ENCODE results near the gene MICU1.

The MICU1 gene

DNA sequence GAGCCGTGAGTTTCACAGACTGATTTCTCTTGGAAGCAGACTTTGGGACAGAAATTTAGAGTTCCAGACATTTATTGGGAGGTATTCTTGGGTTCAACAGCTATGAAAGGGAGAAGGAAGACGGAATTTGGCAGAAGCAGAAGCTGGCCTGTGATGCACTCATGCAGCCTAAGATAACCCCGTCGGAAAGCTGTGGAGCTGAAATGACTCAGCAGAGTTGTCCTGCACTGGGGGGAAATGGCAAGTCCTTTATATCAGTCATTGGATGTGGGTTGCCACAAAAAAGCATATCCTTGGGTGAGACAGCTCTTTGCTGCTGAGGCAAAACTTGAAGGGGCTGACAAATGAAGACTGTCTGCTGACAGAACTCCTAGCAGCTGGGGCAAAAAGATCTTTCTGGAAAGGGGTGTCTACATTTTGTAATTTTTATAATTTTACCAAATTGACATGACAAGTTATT is 11.5 kb upstream of the MICU1 start:
- DNase-seq (ENCODE audit: insufficient read length, low spot score) (peak; percentile 21), FAIRE-seq (no peak)

DNA sequence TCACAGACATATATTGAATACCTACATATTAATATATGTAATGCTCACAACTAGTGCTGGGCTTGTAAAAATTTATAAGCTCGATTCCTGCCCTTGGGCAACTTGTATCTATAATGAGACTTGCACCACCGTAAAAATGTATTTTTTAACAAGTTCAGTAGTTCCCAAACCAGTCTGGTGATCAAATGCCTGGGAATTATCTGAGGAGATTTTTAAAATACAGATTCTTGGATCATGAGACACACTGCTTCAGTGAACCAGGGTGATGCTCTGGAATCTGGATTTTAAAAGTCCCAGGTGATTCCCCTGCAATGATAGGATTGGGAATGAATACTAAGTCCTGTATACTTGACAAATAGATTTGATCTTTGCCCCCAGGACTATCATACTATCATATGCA is 4.3 kb upstream of the MICU1 start:
- FAIRE-seq, result no peak

DNA sequence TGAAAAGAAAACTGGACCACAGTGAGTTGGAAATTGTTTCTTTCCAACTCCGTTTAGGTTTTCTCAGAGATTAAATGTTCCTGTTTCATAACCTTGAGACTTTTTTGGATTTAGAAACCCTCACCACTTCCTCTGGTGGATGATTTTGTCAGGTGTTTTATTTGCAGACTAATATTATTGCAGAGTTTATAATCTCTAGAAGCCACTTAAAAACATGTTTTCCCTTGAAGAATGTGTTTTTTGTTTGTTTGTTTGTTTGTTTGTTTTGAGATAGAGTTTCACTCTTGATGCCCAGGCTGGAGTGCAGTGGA is 520 bp upstream of the MICU1 start:
- DNase-seq (ENCODE audit: insufficient read length, low spot score) (no peak), FAIRE-seq (no peak)

More for the DNA sequence above, 4.3 kb upstream of the MICU1 start:
- DNase-seq (ENCODE audit: insufficient read length, low spot score), result no peak

DNA sequence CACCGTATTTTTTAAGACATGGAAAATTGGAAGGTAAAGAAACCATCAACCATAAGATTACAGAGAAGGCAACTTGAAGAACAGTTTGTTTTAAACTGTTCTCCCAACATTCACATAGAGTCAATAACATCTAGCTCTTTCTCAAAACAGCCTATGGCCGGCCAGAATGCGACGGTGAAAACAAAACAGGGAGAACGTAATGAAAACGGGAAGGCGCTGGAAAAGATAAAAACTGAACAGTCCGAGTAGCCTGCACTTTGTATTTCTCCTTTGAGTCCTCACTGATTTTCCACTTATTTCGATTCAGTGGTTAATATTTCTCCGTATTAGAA is 637 bp downstream of the MICU1 start:
- no peak for FAIRE-seq
- DNase-seq (ENCODE audit: insufficient read length, low spot score), result no peak

DNA sequence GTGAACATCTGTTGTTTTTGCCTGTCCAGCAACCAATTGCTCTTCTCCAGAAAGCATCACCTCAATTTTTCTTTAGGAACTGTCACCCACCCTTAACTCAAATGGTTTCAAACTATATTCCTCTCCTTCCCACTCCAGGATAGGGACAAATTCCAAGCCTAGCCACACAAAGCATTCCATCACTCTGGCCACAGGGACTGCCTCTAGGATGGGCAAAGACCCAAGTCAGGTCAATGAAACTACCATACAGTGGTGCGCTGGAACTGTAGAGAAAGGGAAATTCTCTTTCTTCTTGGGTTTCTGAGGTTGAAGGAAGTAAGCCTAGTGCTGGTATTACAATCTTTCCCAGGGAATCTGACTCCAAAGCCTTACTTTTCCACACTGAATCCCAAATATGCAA is 3.6 kb downstream of the MICU1 start:
- DNase-seq (ENCODE audit: insufficient read length, low spot score), result no peak
- no peak for FAIRE-seq

DNA sequence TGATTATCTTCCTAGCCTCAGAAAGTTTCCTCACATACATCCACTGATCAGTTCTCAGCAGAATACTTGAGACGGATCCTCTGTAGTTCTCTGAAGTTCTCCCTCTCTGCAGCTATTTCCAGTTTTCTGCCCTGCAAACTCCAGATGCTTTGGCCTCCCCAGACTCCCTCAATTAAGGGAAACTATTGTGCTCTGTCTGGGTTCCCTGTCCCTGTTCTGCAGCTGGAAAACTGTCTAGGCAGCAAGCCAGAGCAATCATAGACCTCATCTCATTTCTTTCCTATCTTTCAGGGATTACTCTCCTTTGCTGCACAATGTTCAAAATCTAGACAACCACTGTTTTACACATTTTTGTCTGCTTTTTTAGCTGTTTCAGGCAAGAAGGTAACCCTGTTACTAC is 9.2 kb downstream of the MICU1 start:
- no peak for DNase-seq (ENCODE audit: insufficient read length, low spot score)
- no peak for FAIRE-seq

DNA sequence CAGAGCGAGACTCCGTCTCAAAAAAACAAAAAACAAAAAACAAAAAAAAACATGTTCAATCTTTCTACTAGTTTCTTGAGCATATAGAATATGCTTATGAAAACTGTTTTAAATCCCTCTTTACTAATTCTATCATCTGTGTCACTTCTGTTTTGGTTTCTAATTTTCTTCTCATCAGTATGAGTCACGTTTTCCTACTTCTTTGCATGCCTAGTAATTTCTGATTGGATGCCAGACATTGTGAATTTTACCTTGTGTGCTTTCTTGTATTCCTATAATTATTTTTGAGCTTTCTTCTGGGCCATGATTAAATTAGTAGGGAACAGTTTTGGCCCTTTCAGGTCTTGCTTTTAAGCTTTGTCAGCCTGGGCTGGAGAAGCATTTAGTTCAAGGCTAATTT is 9.9 kb downstream of the MICU1 start:
- no peak for DNase-seq (ENCODE audit: insufficient read length, low spot score)
- no peak for FAIRE-seq

DNA sequence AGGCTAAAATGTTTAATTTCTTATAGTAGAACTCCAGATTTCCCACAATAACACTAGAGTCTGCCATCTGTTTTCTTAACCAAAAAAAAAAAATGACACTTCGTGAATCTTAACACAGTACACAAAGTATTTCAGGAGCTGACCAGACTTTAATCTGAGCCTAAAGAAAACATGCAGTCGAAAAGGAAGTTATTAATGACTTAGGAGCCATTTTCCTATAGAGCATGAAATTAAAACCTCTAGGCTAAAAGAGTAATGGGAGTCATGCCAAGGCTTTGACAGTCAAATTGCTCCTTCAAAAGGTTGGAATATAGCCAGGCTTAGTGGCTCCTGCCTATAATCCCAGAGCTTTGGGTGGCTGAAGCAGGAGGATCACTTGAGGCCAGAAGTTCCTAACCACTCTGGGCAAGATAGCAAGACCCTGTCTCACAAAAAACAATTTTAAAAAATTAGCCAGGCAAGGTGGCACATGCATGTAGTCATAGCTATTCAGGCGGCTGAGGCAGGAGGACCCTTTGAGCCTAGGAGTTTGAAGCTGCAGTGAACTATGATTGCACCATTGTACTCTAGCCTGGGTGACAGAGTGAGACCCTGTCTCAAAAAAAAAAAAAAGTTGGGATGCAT is 13.6 kb downstream of the MICU1 start:
- DNase-seq (ENCODE audit: insufficient read length, low spot score) (peak; percentile 12), FAIRE-seq (no peak)

DNA sequence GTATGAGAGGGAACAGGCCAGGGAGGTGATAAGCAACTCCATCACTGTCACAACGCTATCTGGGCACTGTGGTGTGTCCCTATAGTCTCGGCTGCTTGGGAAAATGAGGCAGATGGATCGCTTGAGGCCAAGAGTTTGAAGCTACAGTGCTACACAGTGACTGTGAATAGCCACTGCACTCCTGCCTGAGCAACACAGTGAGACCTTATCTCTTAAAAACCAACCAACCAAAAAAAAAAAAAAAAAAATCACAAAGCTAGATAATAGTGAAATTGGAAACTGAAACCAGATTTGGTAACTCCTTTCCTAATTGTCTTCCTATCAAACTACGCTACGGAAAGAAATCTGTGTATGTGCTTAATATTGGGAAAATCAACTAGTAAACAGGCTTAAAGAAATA is 14.1 kb downstream of the MICU1 start:
- FAIRE-seq (no peak), DNase-seq (ENCODE audit: insufficient read length, low spot score) (no peak)

DNA sequence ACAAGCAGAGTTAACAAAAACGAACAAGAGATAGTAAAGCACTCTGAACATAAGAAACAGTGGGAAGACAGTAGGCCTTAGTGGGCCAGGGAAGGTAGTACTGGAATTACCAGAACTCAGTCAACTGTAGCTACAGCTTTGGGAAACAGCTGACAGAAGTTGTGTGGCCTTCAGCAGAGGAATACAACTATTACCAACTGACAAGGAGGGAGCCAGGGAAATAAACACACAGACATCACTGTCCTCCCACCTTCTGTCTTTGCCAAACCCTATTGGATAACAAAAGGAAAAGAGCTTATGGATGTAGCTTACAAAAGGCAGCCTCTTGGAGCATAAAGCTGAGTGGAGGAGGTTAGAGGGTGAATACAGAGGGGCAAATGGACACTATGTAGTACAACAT is 15.4 kb downstream of the MICU1 start:
- DNase-seq (ENCODE audit: insufficient read length, low spot score) (no peak), FAIRE-seq (no peak)

DNA sequence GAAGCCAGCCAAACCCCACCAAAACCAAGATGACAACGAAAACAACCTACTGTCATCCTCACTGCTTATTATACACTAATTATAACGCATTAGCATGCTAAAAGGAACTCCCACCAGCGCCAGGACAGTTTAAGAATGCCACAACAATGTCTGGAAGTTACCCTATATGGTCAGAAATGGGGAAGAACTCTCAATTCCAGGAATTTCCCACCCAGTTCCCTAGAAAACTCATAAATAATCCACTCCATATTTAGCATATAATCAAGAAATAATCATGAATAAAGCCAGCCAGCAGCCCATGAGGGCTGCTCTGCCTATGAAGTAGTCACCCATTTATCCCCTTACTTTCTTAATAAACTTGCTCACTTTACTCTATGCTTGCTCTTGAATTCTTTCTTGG is 20.8 kb downstream of the MICU1 start:
- DNase-seq (ENCODE audit: insufficient read length, low spot score) (no peak), FAIRE-seq (no peak)

DNA sequence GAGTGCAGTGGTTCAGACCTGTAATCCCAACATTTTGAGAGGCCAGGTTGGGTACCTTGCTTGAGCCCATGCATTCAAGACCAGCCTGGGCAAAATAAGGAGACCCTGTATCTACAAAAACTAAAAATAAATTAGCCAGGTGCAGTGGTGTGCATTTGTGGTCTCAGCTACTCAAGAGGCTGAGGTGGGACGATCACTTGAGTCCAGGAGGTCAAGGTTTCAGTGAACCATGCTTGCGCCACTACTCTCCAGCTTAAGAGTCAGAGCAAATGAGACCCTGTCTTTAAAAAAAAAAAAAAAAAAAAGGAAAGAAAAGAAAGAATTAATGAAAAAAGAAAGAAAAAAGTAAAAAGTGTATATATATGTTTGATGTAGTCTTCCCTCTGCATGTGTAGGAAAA is 24.7 kb downstream of the MICU1 start:
- FAIRE-seq (no peak), DNase-seq (ENCODE audit: insufficient read length, low spot score) (no peak)

DNA sequence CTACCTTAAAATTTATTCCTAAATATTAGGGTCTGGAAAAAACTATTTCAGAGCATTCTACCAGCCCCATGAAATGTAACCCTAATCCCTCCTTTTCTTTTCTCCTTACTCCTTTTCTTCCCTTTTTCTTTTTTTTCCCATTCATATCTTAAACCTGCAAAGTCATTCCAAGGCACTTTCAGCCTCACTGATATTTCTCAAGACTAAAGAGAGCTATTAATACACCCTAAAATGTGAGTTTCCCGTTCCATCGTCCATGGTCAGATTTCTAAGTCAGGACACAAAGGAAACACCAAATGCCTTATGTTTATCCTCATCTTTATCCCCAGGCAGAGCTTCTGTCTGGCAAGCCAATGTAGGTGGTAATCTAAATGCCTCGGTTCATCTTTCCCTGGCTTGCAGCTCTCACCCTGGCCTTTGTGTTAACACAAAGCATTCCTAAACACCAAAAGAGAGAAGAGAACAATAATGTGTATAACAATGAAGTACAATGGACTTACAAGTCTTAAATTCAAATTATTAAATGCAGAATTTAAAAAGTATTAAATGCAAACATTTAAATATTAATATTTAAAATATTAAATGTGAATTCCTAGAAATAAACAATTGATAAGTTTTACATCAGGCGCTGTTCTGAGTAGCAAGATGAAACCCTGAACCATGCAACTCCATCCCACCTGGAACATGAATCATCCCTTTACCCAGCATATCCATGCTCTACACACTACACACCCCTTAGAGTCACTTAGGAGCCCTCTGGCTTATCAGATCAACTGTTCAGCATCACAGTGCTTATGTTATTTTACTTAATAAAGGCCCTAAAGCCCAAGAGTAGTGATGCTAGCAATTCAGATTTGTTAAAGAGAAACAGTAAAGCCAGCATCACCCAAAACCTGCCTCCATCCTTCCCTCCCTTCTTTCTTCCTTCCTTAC is 26.8 kb downstream of the MICU1 start:
- FAIRE-seq (no peak), DNase-seq (ENCODE audit: insufficient read length, low spot score) (no peak)

DNA sequence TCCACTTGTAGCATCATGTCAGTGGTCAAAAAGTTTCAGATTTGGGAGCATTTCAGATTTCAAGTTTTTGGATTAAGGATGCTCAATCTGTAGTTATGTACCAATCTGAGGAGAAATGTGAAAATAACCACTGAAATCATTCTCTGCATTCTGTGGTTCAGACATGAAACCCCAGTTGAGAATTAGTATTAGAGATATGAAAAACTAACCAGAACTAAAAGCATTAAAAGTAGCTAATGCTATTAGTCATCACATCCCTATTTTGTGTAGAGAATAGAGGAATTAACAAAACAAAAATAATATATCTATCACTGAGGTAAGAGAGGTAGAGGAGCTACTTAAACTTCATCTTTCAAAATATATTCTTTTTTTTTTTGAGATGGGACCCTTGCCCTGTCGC is 28.0 kb downstream of the MICU1 start:
- no peak for FAIRE-seq
- no peak for DNase-seq (ENCODE audit: insufficient read length, low spot score)

DNA sequence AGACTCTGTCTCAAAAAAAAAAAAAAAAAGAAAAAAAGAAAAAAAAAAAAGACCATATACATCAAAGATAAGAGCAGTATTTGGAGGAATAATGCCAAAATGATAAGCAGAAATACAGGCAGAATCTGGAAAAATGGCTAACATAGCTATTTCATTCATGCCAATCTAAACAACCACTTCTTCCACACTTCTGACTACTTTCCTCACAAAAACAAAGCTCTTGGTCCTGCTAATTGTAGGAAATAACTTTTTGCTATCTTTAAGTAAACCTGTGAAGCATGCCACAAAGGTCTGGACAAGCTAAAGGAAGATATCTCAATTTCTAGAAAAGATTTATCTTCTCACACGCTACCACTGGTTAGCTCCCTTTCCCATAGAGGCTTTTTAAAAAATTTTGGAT is 30.4 kb downstream of the MICU1 start:
- FAIRE-seq (no peak), DNase-seq (ENCODE audit: insufficient read length, low spot score) (no peak)

DNA sequence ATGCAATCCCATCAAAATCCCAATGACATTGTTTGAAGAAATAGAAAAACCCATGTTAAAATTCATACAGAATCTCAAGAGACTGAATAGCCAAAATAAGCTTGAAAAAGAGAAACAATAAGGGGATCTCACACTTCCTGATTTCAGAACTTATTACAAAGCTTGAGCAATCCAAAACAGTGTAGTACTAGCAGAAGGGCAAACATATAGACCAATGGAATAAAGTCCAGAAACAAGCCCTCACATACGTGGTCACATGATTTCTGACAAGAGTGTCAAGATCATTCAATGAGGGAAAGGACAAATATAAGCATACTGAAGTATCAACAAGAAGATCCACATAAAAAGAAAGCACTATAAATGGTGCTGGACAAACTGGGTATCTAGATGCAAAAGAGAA is 31.9 kb downstream of the MICU1 start:
- no peak for FAIRE-seq
- no peak for DNase-seq (ENCODE audit: insufficient read length, low spot score)

DNA sequence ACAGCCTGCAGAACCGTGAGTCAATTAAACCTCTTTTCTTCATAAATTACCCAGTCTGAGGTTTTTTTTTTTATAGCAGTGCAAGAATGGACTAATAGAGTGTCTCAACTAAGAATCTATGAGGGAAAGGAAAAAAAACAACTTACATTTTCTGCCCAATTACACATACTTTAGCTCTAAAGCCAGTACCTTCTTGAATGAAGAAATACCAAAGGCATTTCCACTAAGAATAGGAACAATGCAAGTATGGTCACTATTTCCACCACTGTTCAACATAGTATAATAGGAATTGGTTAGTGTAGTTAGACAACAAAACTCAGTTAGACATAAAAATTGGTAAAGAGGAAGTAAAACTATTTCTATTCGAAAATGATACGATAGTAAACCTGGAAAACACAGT is 37.6 kb downstream of the MICU1 start:
- DNase-seq (ENCODE audit: insufficient read length, low spot score), result no peak
- no peak for FAIRE-seq

DNA sequence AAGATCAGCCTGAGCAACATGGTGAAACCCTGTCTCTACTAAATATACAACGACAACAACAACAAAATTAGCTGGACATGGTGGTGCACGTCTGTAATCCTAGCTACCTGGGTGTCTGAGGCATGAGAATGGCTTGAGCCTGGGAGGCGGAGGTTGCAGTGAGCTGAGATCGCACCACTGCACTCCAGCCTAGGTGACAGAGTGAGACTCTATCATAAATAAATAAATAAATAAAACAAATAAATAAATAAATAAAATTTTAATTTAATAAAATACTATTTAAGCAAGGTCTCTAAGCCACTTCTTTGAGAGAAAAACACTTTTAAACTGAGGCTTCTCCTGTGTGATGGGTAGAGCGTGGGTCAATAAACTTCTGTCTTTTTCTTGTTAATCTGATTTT is 38.3 kb downstream of the MICU1 start:
- DNase-seq (ENCODE audit: insufficient read length, low spot score), result no peak
- FAIRE-seq, result no peak

DNA sequence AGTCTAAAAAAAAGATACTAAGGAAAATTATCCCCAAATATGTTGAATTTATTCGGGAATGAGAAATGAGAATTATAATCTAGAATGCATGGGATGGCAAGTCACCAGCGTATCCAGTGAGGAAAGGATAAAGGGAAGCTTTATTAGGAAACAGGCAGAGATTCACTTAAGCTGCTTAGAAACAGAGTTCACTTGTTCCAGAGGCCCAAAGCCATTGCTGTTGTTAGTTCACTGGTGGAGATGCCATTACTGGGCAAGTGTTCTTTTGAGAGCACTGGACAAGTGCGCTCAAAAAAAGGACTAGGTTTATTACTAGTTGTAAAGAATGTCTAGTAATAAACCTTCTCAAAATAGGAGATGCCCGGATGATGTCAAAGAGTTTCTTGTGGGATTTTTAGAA is 51.2 kb downstream of the MICU1 start:
- DNase-seq (ENCODE audit: insufficient read length, low spot score), result no peak
- no peak for FAIRE-seq

DNA sequence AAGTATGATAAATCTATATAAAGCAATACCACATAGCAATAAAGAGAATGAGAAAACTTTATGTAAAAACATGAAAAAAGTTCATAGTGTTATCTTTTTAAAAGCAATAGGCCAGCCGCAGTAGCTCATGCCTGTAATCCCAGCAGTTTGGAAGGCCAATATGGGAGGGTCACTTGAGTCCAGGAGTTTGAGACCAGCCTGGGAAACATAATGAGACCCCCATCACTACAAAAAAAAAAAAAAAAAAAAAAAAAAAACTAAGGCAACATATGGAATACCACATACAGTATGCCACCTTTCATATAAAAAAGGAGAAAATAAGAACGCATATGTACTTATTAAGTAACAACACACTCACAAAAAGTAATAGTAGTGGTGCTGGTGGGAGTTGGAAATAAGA is 52.8 kb downstream of the MICU1 start:
- no peak for DNase-seq (ENCODE audit: insufficient read length, low spot score)
- FAIRE-seq, result no peak

DNA sequence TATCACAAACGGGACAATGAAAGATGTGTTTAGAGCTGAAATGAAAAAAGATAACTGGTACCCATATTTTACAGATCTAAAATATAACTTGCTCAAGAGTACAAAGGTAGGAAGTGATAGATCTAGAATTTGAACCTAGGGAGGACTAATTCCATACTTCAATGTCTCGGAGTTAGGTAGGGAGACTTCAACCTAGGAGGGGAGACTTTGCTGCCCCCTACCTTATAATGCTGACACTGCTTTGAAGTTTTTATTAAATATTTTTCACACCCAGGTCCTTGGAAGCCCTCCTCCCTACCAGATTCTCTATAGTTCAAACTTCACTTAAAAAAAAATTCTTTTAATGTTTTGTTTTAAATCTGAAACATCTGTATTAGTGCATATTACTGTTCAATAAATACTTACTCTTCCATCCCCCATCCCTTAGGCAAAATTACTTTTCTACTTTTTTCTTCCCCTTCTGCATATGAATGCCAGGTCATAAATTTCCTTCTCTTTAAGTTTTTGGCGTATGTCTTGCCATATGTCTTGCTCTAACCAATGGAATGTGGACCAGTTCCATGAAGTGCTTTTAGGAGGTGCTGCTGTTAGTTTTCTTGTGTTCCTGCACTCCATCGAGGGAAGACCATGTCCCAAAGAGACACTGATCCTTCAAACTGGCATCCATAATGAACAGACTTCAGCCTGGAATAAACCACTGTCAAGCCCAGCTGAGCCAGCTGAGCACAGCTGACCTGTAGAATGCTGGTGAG is 57.8 kb downstream of the MICU1 start:
- DNase-seq (ENCODE audit: insufficient read length, low spot score), result peak; percentile 31
- no peak for FAIRE-seq

DNA sequence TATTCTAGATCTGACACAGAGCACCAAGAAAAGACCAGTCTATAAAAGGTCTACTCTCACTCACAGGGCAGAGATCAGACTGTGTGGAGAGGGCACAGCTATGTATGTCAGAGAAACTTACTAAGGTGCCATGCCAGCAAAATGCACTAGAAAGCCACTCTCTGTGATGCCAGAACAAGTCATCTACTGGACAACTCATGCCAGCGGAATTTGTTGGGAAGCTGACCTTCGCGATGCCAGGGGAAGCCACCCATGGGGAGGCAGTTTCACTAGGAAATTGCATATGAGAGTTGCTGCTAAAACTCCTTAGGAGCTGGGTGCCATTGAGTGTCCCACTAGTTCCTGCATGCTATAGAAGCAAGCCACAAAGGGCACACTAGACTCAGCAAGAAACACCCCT is 58.5 kb downstream of the MICU1 start:
- DNase-seq (ENCODE audit: insufficient read length, low spot score) (peak; percentile 30), FAIRE-seq (no peak)

Measured in HTR-8/SVneo (cell line).